AG04450 (cell line): ENCODE results near the gene NTMT1. TPM values are rescaled to one million over a fixed set of nuclear protein-coding genes. Genes with fewer than 3 reads are reported as not detected.

Experiments used
- CTCF ChIA-PET: fragments of 300-600, 350-600 bp; formaldehyde crosslinking; extraction: SDS; loops from one replicate; lab custom pipeline; 2022; ENCODE audit warnings: antibody characterized with exemption, inconsistent platforms; lab: Charles Lee
- POLR2A ChIA-PET: fragments of 350-600 bp; formaldehyde crosslinking; extraction: SDS; loops from one replicate; lab custom pipeline; 2021; ENCODE audit warnings: antibody characterized with exemption, inconsistent platforms; lab: Yijun Ruan, JAX
- DNase-seq: peaks from one replicate; pipeline ENCODE4 v3.0.0-alpha.2; 2011; ENCODE audit warnings: low read depth, low spot score
- H3K27ac ChIP-seq: one replicate; pipeline ENCODE4 v1.5.1; 2012; ENCODE audit warnings: low read depth, low read length, control low read depth
- H3K27me3 ChIP-seq: one replicate; pipeline ENCODE4 v1.6.0; 2012; ENCODE audit warnings: low read length; ENCODE audit not compliant: control insufficient read depth, insufficient read depth
- H3K4me3 ChIP-seq: 2 replicates; pipeline ENCODE4 v1.5.1; 2011; ENCODE audit warnings: mild to moderate bottlenecking, low read depth, low read length, control low read depth
- H3K9me3 ChIP-seq: 2 replicates; pipeline ENCODE4 v1.5.1; 2012; ENCODE audit warnings: low read length; ENCODE audit not compliant: control insufficient read depth, insufficient read depth
- CTCF ChIP-seq: IDR thresholded peaks from 2 replicates; pipeline ENCODE4 v1.5.1; 2011; ENCODE audit warnings: low read depth, low read length, control low read depth, inconsistent platforms
- polyA plus RNA-seq: library from polyadenylated mRNA; depleted of rRNA; stranded (reverse); fragments of >200 nt; gene quantifications from 2 replicates; pipeline ENCODE4 v1.2.3, GENCODE V29; 2011

NTMT1 gene
- polyA plus RNA-seq, 1 experiment, result 49.3 TPM

- DNase-seq, result no peak
- no peaks in the 10 kb centered on the region; the same call in 1 of the 2 replicates for H3K9me3 ChIP-seq
- ChIA-PET CTCF (interaction anchor here (1.8 kb wide), 1 partner anchor 138 kb away, joined by 6 read pairs; no protein-coding TSS in a partner anchor), POLR2A (no interaction called here)
- H3K4me3 ChIP-seq, result no peak overlapping the region
- no peaks in the 10 kb centered on the region for H3K27me3 ChIP-seq
- H3K27ac ChIP-seq, result no peak overlapping the region
- TF ChIP-seq CTCF, result no peak
Observed at GRCh38 chr9:129646252-129646651, 20.3 kb downstream of the NTMT1 start.

GRCh38 chr9:129646654-129647053 is 20.7 kb downstream of the NTMT1 start:
- ChIA-PET POLR2A (no interaction called here), CTCF (interaction anchor here (0.9 to 1.8 kb wide), 2 partner anchors 137 to 144 kb away, joined by 4 to 6 read pairs; no protein-coding TSS in a partner anchor)
- Histone ChIP-seq H3K27me3 (no peaks in the 10 kb centered on the region), H3K4me3 (no peak overlapping the region), H3K9me3 (no peaks in the 10 kb centered on the region; the same call in 1 of the 2 replicates), H3K27ac (no peak overlapping the region)
- no peak for DNase-seq
- no peak for TF ChIP-seq CTCF

DNA sequence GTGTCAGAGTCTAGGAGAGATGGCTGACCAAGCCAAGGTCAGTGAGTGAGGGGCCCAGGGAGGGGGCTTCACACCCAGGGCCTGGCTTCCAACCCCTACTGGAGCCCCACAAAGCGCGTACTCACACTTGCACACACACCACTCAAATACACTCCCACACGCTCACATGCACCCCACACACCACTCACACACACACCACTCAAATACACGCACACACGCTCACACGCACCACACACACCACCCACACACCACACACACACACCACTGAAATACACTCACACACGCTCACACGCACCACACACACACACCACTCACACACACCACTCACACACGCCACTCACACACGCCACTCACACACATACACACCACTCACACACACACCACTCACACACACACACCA is 21.7 kb downstream of the NTMT1 start:
- TF ChIP-seq CTCF, result no peak
- H3K4me3 ChIP-seq, result no peak overlapping the region
- H3K27ac ChIP-seq, result no peak overlapping the region
- H3K27me3 ChIP-seq, result no peaks in the 10 kb centered on the region
- no peak for DNase-seq
- ChIA-PET CTCF (interaction anchor here (0.9 to 1.8 kb wide), 2 partner anchors 136 to 143 kb away, joined by 4 to 6 read pairs; no protein-coding TSS in a partner anchor), POLR2A (no interaction called here)
- no peaks in the 10 kb centered on the region; the same call in 1 of the 2 replicates for H3K9me3 ChIP-seq

- no peak for DNase-seq
Observed at GRCh38 chr9:129648092-129648763, 22.3 kb downstream of the NTMT1 start.

More at GRCh38 chr9:129648092-129648763, 22.3 kb downstream of the NTMT1 start:
- no peaks in the 10 kb centered on the region for H3K27me3 ChIP-seq
- no peak for TF ChIP-seq CTCF
- POLR2A ChIA-PET, result no interaction called here
- CTCF ChIA-PET, result no interaction called here
- H3K9me3 ChIP-seq, result no peaks in the 10 kb centered on the region; the same call in 1 of the 2 replicates
- H3K4me3 ChIP-seq, result no peak overlapping the region
- H3K27ac ChIP-seq, result no peak overlapping the region
